GM18505 (cell line): ENCODE results near the gene SPIN1.
"Not testable (repeated sequence)": the region's sequence is repeated elsewhere in the genome, so short reads cannot be mapped to it uniquely, and the experiment has no call there.

Source experiments
- ATAC-seq: cut with Tn5 transposase; IDR thresholded peaks from one replicate; pipeline ENCODE4 v1.9.1; 2021; ENCODE audit not compliant: unreplicated experiment
- POLR2A ChIP-seq: IDR thresholded peaks from 4 replicates; pipeline ENCODE4 v1.6.1; 2011; ENCODE audit warnings: borderline replicate concordance; ENCODE audit not compliant: insufficient read depth, insufficient read length; ENCODE audit errors: extremely low read depth

The SPIN1 gene

DNA sequence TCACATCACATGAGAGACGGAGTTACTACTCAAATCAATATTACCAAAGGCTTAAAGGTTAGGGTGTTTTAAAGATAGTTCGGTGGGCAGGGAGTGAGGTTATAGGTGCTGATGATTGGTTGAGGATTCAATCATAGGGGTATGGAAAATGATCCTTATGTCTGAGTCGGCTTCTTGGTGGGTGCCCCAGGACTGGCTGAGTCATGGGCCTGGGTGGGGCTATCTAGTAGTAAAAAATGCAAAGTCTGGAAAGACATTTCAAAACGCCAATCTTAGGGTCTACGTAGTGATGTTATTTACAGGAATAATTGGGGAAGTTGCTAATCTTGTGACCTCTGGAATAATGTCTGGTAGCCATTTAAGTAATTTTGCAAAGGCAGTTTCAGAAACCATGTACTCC lies 15.2 kb upstream of the SPIN1 start:
- no peak for ATAC-seq
- TF ChIP-seq POLR2A, result no peak

DNA sequence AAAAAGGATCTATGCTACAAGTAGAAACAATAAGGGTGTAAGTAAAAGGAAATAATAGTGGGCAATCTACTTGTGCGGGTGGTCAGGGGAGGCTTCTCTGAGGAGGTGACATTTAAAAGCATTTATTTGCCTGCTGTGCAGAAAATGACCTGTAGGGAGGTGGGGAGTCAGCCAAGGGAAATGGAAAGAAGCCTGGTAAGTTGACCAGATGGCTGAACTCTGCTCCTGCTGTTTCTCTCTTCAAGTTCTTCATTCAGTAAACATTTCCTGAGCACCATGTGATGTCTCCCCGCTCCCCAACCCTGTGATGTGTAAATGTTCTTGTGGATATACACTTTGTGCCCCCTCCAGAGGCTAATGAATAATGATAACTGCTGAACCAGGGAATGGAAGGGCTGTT lies 9.9 kb upstream of the SPIN1 start:
- no peak for ATAC-seq
- no peak for TF ChIP-seq POLR2A

DNA sequence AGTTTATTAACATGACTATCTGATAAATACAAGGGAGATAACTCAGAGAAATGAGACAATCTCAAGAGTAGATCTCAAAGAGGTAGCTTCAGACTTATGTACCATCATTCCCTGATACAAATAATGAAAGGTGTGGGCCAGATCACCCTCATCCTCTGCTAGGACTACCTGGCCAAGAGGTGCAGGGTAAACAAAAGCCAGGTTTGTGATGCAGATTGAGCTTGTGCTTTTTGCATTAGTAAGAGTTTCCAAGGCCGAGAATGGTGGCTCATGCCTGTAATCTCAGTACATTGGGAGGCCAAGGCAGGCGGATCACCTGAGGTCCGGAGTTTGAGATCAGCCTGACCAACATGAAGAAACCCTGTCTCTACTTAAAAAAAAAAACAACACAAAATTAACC lies 8.9 kb upstream of the SPIN1 start:
- no peak for ATAC-seq
- TF ChIP-seq POLR2A, result no peak

- ATAC-seq, result no peak
- TF ChIP-seq POLR2A, result no peak
Measured at GRCh38 chr9:88380118-88380517, 8.1 kb upstream of the SPIN1 start.

GRCh38 chr9:88381322-88381721 lies 6.9 kb upstream of the SPIN1 start:
- not testable (repeated sequence) for ATAC-seq

DNA sequence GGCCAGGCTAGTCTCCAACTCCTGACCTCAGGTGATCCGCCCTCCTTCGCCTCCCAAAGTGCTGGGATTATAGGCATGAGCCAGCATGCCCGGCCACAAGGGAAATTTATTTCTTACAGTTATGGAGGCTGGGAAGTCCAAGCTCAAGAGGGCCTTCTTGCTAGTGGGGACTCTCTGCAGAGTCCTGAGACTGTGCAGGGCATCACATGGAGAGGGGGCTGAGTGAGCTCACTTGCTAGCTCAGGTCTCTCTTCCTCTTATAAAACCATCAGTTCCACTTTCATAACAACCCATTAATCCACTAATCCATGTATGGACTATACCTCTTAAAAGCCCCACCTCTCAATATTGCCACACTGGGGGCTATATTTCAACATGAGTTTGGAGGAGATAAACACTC lies 5.1 kb upstream of the SPIN1 start:
- ATAC-seq, result no peak
- no peak for TF ChIP-seq POLR2A

- not testable (repeated sequence) for ATAC-seq
Measured at GRCh38 chr9:88386137-88386536, 2.1 kb upstream of the SPIN1 start.

DNA sequence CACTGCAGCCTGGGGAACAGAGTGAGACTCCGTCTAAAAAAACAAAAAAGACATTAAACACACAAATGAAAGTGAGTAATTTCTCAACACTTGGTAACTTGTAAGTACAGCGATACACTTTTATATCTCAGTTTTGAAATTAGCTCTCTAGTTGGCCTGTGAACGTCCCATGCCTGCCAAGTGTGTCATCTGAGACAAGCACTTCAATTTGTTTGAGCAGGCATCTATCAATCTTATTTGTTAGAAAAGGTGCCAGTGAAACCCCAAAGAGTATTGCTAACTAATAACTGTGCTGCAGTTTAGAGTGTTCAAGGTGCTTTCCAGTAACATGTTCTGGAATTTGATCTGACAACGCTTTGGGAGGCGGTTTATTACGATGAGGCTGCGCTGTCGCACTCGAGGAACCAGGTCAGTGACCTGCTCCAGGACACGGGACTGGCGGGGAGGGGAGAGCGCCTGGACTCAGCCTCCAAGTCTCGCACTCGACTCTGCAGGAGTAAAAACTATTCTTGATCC lies 1.1 kb upstream of the SPIN1 start:
- ATAC-seq, result no peak

GRCh38 chr9:88387552-88388202 lies 567 bp upstream of the SPIN1 start:
- peak; percentile 3 for ATAC-seq
- TF ChIP-seq POLR2A, result no peak

More for the DNA sequence above, 1.1 kb upstream of the SPIN1 start:
- TF ChIP-seq POLR2A, result no peak

DNA sequence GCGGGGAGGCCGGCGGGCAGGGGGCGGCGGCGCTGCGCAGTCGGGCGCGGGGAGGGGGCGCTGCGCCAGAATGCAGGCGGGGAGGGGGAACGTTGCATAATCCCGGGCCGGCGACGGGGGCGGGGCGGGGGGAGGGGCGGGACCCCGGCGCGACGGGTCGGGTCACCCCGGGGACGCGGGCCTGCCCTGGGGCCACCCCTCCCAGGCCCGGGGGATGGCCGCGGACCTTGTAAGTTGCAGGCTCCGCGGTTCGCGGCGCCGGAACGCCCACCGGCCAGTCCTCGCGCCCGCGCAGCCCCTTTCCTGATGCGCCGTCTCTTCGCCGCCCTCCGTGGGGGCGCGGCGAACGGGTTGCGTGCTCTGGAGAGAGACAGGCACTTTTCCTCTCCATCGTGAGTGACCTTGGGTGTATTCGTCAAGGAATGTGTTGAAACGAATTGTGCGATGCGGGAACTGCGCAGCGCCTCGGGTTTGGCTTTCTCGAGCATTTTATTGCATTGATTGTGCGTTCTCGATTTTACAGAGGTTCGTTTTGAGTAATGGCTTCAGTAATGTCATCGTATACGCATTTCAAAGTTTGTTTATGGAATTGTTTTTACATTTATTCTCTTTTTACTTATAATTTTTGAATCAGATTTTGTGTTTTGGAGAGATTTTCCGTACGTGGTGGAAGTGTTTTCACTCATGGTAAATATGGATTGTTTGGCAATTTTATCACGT lies 802 bp downstream of the SPIN1 start:
- peak; percentile 24 for ATAC-seq
- TF ChIP-seq POLR2A, result no peak

DNA sequence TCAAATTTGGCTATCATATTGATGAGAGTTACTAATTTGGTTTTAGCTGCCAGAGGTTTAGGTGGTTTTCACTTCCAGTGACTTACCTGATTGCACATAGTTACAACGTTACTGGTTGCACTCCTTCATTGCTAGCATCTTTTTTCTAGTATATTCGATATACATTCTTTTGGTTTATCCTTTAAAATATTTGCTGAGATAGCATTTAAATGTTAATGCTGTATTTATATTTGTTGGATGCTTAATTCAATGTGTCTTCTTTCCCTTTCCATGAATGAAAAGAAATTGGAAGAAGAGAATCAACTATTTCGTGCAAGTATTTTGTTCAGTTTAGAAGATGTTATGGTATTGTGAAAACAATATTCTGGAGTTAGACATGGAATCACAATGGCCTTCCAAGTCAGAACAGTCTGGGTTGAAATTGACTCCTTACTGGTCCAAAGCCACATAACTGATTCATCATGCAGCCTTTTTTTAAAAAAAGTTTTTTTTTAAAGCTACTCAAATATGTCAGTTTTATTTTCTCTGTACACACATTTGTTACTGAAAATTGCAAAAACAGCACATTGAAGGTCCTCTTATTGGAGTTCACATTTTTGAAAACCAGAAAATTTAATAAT lies 2.2 kb downstream of the SPIN1 start:
- ATAC-seq, result no peak
- TF ChIP-seq POLR2A, result no peak

GRCh38 chr9:88391236-88391635 lies 3.0 kb downstream of the SPIN1 start:
- ATAC-seq, result no peak
- TF ChIP-seq POLR2A, result no peak

- no peak for TF ChIP-seq POLR2A
- no peak for ATAC-seq
Measured at GRCh38 chr9:88391921-88392320, 3.7 kb downstream of the SPIN1 start.

- ATAC-seq, result no peak
Measured at GRCh38 chr9:88392549-88392948, 4.3 kb downstream of the SPIN1 start.

More at GRCh38 chr9:88392549-88392948, 4.3 kb downstream of the SPIN1 start:
- no peak for TF ChIP-seq POLR2A
